Bone marrow (tissue), 2 donors: Measurements from ENCODE around the gene CAB39.

ENCODE experiments used
- DNase-seq, 2 donors: peaks; one replicate each; lab custom pipeline; 2025; lab: John Stamatoyannopoulos, UW

CAB39 gene

GRCh38 chr2:230863442-230864121, 150.9 kb downstream of the CAB39 start:
- no peak for DNase-seq

GRCh38 chr2:230864122-230864604, 151.5 kb downstream of the CAB39 start:
- no peak for DNase-seq

DNA sequence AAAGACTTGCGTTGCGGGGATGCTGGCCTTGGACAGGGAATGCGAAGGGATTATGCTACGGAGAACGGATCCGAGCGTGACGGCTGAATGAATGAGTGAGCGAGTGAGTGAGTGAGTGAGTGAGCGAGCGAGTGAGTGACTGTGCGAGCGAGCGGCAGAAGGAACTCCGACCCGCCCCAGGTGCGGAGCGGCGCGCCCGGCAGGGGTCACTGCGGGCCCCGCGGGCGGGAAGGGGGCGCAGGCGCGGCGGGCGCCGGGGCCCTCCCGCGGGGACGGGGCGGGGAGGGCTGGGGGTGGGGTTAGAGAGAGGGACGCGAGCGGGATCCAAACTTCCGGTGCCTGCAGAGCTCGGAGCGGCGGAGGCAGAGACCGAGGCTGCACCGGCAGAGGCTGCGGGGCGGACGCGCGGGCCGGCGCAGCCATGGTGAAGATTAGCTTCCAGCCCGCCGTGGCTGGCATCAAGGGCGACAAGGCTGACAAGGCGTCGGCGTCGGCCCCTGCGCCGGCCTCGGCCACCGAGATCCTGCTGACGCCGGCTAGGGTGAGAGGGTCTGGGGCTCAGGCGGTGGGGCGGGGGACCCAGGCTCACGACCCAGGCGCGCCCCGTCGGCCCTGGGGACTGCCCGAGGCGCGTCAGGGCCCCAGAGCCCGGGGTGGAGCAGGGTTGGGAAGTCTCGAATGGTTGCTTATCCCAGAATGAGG, 152.1 kb downstream of the CAB39 start, which contains the start of gene ITM2C:
TSS of gene ITM2C (plus strand) at position 338 of the 702 bp plus-strand sequence. CDS start at position 422, 84 bp downstream.
- DNase-seq = peak; percentile 37 to 80

DNA sequence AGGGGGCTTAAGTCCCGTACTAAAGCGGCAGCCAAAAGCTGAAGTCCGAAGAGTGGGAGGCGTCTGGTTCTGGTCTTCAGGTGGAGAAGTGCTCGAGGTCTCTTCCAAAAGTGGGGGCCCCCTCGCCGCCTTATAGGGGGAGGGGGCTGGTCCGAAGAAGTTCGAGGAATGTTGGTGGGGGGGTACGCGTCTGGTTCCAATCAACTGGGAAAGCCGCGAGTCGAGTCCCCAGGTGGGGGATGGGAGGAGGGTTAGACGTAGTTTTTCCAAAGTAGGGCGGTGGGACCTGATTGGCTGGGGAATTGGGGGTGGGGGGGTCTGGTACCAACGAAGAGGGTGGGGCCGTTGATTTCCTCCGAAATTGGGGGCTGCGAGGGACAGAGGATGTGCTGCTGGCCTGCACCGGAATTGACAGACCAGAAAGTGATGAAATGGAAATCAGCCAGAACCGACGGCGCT, 152.7 kb downstream of the CAB39 start:
- no peak for DNase-seq

DNA sequence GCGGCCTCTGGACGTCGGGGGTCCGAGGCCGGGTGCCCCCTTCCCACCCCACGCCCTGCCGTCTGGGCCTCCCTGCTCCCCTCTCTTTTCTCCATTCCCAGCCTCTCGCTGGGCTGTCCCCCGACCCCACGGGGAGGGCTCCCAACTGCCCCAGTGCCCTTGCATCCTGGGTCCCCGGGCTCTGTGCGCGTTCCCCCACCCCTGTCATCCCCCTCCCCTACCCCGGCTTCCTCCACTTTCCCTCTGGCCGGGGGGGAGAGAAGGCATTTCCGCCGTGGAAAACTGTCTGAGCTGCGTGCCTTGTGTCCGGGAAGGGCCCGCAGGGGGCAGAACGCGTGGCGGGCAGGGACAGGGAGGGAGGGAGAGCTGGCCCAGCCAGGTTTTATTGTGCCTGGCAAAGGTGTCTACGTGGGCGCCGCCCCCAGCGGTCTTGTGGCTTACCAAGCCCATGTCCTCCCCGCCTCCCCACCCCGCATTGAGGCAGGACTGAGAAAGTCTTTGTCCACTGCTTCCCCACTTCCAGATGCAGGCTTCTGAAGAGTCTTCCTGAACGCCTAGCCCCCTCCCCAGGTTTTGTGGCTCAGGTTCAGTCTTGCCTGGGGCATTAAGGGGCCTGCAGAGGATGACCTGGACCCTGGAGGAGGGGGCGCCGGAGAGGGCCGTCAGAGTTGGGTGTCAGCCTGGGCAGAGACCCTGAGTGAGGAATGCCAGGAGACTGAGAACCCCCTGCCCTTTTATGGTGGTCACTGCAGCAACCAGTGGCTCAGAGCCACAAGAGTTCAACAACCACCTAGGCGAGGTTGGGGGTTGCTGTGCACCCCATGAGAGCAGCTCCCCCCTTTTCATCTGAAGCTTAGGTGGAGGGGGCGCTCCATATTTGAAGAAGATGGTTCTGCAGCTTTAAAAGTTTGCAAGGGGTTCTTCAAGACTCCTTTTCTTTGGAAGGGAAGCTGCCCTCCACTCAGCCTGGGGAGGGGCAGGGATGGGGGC, 153.4 kb downstream of the CAB39 start:
- DNase-seq = no peak

- DNase-seq = peak in 1 of 2 donors; percentile 61
These were observed 154.3 kb downstream of the CAB39 start for GRCh38 chr2:230866756-230867523.

GRCh38 chr2:230868161-230868946, 155.7 kb downstream of the CAB39 start:
- DNase-seq = no peak

GRCh38 chr2:230868947-230869913, 156.6 kb downstream of the CAB39 start:
- DNase-seq = no peak

GRCh38 chr2:230869914-230870543, 157.4 kb downstream of the CAB39 start:
- peak in 1 of 2 donors; percentile 18 for DNase-seq
